H9 (cell line): ENCODE data around the gene TFPI. TPM values are rescaled to one million over a fixed set of nuclear protein-coding genes. Genes with fewer than 3 reads are reported as not detected.
"Not testable (repeated sequence)": the region's sequence is repeated elsewhere in the genome, so short reads cannot be mapped to it uniquely, and the experiment has no call there.

Experiments used
- DNase-seq: peaks from one replicate; pipeline ENCODE4 v3.0.0-alpha.2; 2017
- H2AFZ ChIP-seq: one replicate; pipeline ENCODE4 v1.6.1; 2013; ENCODE audit warnings: mild to moderate bottlenecking, low read length, control low read depth, moderate library complexity
- H2AK5ac ChIP-seq: 2 replicates; pipeline ENCODE4 v1.6.1; 2013; ENCODE audit warnings: low read length, control low read depth, mixed read lengths; ENCODE audit not compliant: insufficient read length
- H2BK120ac ChIP-seq: one replicate; pipeline ENCODE4 v1.6.1; 2013; ENCODE audit warnings: low read depth, mild to moderate bottlenecking, low read length, control low read depth, inconsistent platforms; ENCODE audit not compliant: poor library complexity, severe bottlenecking
- H2BK12ac ChIP-seq: 2 replicates; pipeline ENCODE4 v1.6.1; 2013; ENCODE audit warnings: low read length, control low read depth, mixed read lengths, low read depth; ENCODE audit not compliant: insufficient read length
- H2BK15ac ChIP-seq: 2 replicates; pipeline ENCODE4 v1.6.1; 2013; ENCODE audit warnings: low read depth, low read length, control low read depth
- H2BK20ac ChIP-seq: one replicate; pipeline ENCODE4 v1.6.1; 2013; ENCODE audit warnings: low read depth, mild to moderate bottlenecking, low read length, control low read depth, inconsistent platforms; ENCODE audit not compliant: poor library complexity, severe bottlenecking
- H2BK5ac ChIP-seq: 2 replicates; pipeline ENCODE4 v1.6.1; 2013; ENCODE audit warnings: low read length, control low read depth, mixed read lengths; ENCODE audit not compliant: insufficient read length
- H3K14ac ChIP-seq: 2 replicates; pipeline ENCODE4 v1.6.1; 2013; ENCODE audit warnings: low read length, control low read depth; ENCODE audit not compliant: insufficient read depth
- H3K18ac ChIP-seq: 2 replicates; pipeline ENCODE4 v1.6.1; 2013; ENCODE audit warnings: low read depth, mild to moderate bottlenecking, mixed read lengths, low read length, control low read depth; ENCODE audit not compliant: insufficient read length
- H3K23ac ChIP-seq: 2 replicates; pipeline ENCODE4 v1.6.1; 2013; ENCODE audit warnings: low read length, control low read depth, mixed read lengths, low read depth; ENCODE audit not compliant: insufficient read length
- H3K23me2 ChIP-seq: 2 replicates; pipeline ENCODE4 v1.6.1; 2013; ENCODE audit warnings: low read depth, mild to moderate bottlenecking, mixed read lengths, low read length, control low read depth; ENCODE audit not compliant: insufficient read length, poor library complexity, severe bottlenecking
- H3K27ac ChIP-seq: 2 replicates; pipeline ENCODE4 v1.5.1; 2013; ENCODE audit warnings: low read length, control low read depth, mixed read lengths, low read depth; ENCODE audit not compliant: insufficient read length
- H3K27me3 ChIP-seq: 2 replicates; pipeline ENCODE4 v1.6.1; 2013; ENCODE audit warnings: low read length, control low read depth, inconsistent platforms; ENCODE audit not compliant: insufficient read depth
- H3K4ac ChIP-seq: 2 replicates; pipeline ENCODE4 v1.6.1; 2013; ENCODE audit warnings: low read depth, mild to moderate bottlenecking, control low read depth, inconsistent platforms, low read length, moderate library complexity
- H3K4me1 ChIP-seq: 2 replicates; pipeline ENCODE4 v1.6.1; 2013; ENCODE audit warnings: low read length, control low read depth, inconsistent platforms; ENCODE audit not compliant: insufficient read depth
- H3K4me2 ChIP-seq: 2 replicates; pipeline ENCODE4 v1.6.1; 2013; ENCODE audit warnings: low read length, control low read depth, mixed read lengths; ENCODE audit not compliant: insufficient read length, insufficient read depth
- H3K56ac ChIP-seq: 2 replicates; pipeline ENCODE4 v1.6.1; 2013; ENCODE audit warnings: low read depth, mild to moderate bottlenecking, mixed read lengths, low read length, control low read depth; ENCODE audit not compliant: insufficient read length
- H3K79me1 ChIP-seq: 2 replicates; pipeline ENCODE4 v1.6.1; 2013; ENCODE audit warnings: low read depth, mild to moderate bottlenecking, moderate library complexity, low read length, control low read depth, inconsistent platforms; ENCODE audit not compliant: insufficient read depth, poor library complexity, severe bottlenecking
- H3K79me2 ChIP-seq: 2 replicates; pipeline ENCODE4 v1.6.1; 2013; ENCODE audit warnings: low read length, control low read depth, inconsistent platforms; ENCODE audit not compliant: insufficient read depth
- H3K9ac ChIP-seq: 2 replicates; pipeline ENCODE4 v1.6.1; 2013; ENCODE audit warnings: low read length, control low read depth, mixed read lengths; ENCODE audit not compliant: insufficient read length; ENCODE audit errors: extremely low read depth
- H3K9me3 ChIP-seq: one replicate; pipeline ENCODE4 v1.6.1; 2013; ENCODE audit warnings: low read depth, low read length, inconsistent platforms; ENCODE audit not compliant: control insufficient read depth
- H3T11ph ChIP-seq: one replicate; pipeline ENCODE4 v1.6.1; 2013; ENCODE audit warnings: mild to moderate bottlenecking, low read length, control low read depth, inconsistent platforms
- H4K20me1 ChIP-seq: one replicate; pipeline ENCODE4 v1.6.1; 2013; ENCODE audit not compliant: control insufficient read depth, insufficient read length, insufficient read depth
- H4K5ac ChIP-seq: 2 replicates; pipeline ENCODE4 v1.6.1; 2013; ENCODE audit warnings: low read depth, mild to moderate bottlenecking, mixed read lengths, low read length, control low read depth; ENCODE audit not compliant: insufficient read length
- H4K8ac ChIP-seq: replicated peaks from 2 replicates; pipeline ENCODE4 v1.6.1; 2013; ENCODE audit warnings: low read length, control low read depth, mixed read lengths, low read depth; ENCODE audit not compliant: insufficient read length
- H4K91ac ChIP-seq: 2 replicates; pipeline ENCODE4 v1.6.1; 2013; ENCODE audit warnings: low read depth, mild to moderate bottlenecking, moderate library complexity, mixed read lengths, low read length, control low read depth; ENCODE audit not compliant: insufficient read length
- H3K27ac Mint-ChIP-seq, 3 experiments: 2 replicates in 2 of 3; 3 replicates in 1 of 3; pipeline ENCODE4 v1.8.0; 2020 to 2021; ENCODE audit warnings: mixed read lengths in 3 of 3, mild to moderate bottlenecking in 1 of 3, moderate library complexity in 1 of 3
- H3K27me3 Mint-ChIP-seq: 2 replicates; pipeline ENCODE4 v1.8.0; 2021; ENCODE audit warnings: low read depth, mild to moderate bottlenecking, moderate library complexity, mixed read lengths
- H3K36me3 Mint-ChIP-seq, 3 experiments: 2 replicates in 2 of 3; 3 replicates in 1 of 3; pipeline ENCODE4 v1.8.0; 2020 to 2021; ENCODE audit warnings: low read depth in 3 of 3, mixed read lengths in 3 of 3; ENCODE audit not compliant: insufficient read depth in 1 of 3
- H3K4me1 Mint-ChIP-seq, 2 experiments: 2 replicates each; pipeline ENCODE4 v1.8.0; 2020; ENCODE audit warnings: mixed read lengths in 2 of 2
- H3K4me3 Mint-ChIP-seq, 2 experiments: 2 replicates in 1 of 2; 3 replicates in 1 of 2; pipeline ENCODE4 v1.8.0; 2020 to 2021; ENCODE audit warnings: mild to moderate bottlenecking in 2 of 2, mixed read lengths in 2 of 2, moderate library complexity in 1 of 2
- H3K9me3 Mint-ChIP-seq, 2 experiments: 2 replicates in 1 of 2; 3 replicates in 1 of 2; pipeline ENCODE4 v1.8.0; 2020; ENCODE audit warnings: mild to moderate bottlenecking in 2 of 2, mixed read lengths in 2 of 2, moderate library complexity in 1 of 2
- WGBS: extraction: QIAGEN DNeasy Blood & Tissue Kit; methylation state at CpG from one replicate; pipeline ENCODE4 v1.1.7; 2013; ENCODE audit warnings: missing lambda C conversion rate, low lambda C conversion rate, mixed read lengths; ENCODE audit not compliant: insufficient read length; ENCODE audit errors: extremely low coverage; 5-methylcytosine and 5-hydroxymethylcytosine counted together
- total RNA-seq: library from RNA; stranded (reverse); gene quantifications from 2 replicates; pipeline ENCODE4 v1.2.1, GENCODE V29; 2021

The TFPI gene
- total RNA-seq, 1 experiment from 2014 or later, result 5.8 TPM

DNA sequence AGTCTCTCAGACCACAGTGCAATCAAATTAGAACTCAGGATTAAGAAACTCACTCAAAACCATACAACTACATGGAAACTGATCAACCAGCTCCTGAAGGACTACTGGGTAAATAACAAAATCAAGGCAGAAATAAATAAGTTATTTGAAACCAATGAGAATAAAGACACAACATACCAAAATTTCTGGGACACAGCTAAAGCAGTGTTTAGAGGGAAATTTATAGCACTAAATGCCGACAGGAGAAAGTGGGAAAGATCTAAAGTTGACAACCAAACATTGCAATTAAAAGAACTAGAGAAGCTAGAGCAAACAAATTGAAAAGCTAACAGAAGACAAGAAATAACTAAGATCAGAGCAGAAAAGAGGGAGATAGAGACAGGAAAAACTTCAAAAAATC lies 18.9 kb downstream of the TFPI start:
- not testable (repeated sequence) for H2BK120ac ChIP-seq, H2BK12ac ChIP-seq, H3K4me2 ChIP-seq, H3K4ac ChIP-seq, H3T11ph ChIP-seq, H2BK15ac ChIP-seq, DNase-seq, H3K4me3 Mint-ChIP-seq, H3K4me1 ChIP-seq, H2BK20ac ChIP-seq, H4K8ac ChIP-seq, H3K79me2 ChIP-seq, H3K56ac ChIP-seq, H3K14ac ChIP-seq, H4K5ac ChIP-seq, H3K9ac ChIP-seq, H3K18ac ChIP-seq, H3K27ac ChIP-seq, H3K23me2 ChIP-seq, H2AFZ ChIP-seq, H4K20me1 ChIP-seq, H3K27ac Mint-ChIP-seq, H3K27me3 ChIP-seq, H3K27me3 Mint-ChIP-seq, H3K23ac ChIP-seq, H4K91ac ChIP-seq, H3K79me1 ChIP-seq, H2BK5ac ChIP-seq, H3K4me1 Mint-ChIP-seq, H2AK5ac ChIP-seq, H3K9me3 ChIP-seq
- Mint-ChIP-seq H3K9me3 (peaks cover 20 to 28% of the 10 kb centered on the region in 2 experiments), H3K36me3 (peaks cover 17 to 39% (median 26%) of the 10 kb centered on the region in 3 experiments)
- no CpG with 5 or more reads among the region's 1 CpG for WGBS
